ENCODE results near the gene CXCL16.
A peak's percentile ranks its signal among the peaks of the same experiment; 100 is the strongest.

The CXCL16 gene

GRCh38 chr17:4741544-4741943 lies 1.8 kb upstream of the CXCL16 start:
- no peak for DNase-seq
- Mint-ChIP-seq H3K27ac (no peak overlapping the region), H3K4me3 (no peak overlapping the region), H3K4me1 (peaks cover 28% of the 10 kb centered on the region), H3K36me3 (ENCODE audit: low read depth) (no peaks in the 10 kb centered on the region), H3K27me3 (ENCODE audit: low read depth, poor library complexity) (peaks cover 99% of the 10 kb centered on the region), H3K9me3 (no peaks in the 10 kb centered on the region)
- no peak for TF ChIP-seq CTCF (IDR thresholded peaks at IDR 0.05)

- Mint-ChIP-seq H3K4me3 (peak overlapping the region; percentile 75), H3K4me1 (peaks cover 26% of the 10 kb centered on the region), H3K27ac (no peak overlapping the region), H3K9me3 (no peaks in the 10 kb centered on the region), H3K27me3 (ENCODE audit: low read depth, poor library complexity) (peaks cover 99% of the 10 kb centered on the region), H3K36me3 (ENCODE audit: low read depth) (no peaks in the 10 kb centered on the region)
- no peak for DNase-seq
- no peak for TF ChIP-seq CTCF (IDR thresholded peaks at IDR 0.05)
Observed at GRCh38 chr17:4740584-4740983, 856 bp upstream of the CXCL16 start.

GRCh38 chr17:4740025-4740351 lies 260 bp upstream of the CXCL16 start:
- DNase-seq: no peak
- no peaks in the 10 kb centered on the region for H3K9me3 Mint-ChIP-seq
- peaks cover 21% of the 10 kb centered on the region for H3K4me1 Mint-ChIP-seq
- no peak overlapping the region for H3K27ac Mint-ChIP-seq
- peaks cover 99% of the 10 kb centered on the region for H3K27me3 Mint-ChIP-seq (ENCODE audit: low read depth, poor library complexity)
- TF ChIP-seq CTCF (IDR thresholded peaks at IDR 0.05): no peak
- H3K4me3 Mint-ChIP-seq: peak overlapping the region; percentile 75
- H3K36me3 Mint-ChIP-seq (ENCODE audit: low read depth): no peaks in the 10 kb centered on the region

- DNase-seq: no peak
- Mint-ChIP-seq H3K27me3 (ENCODE audit: low read depth, poor library complexity) (peaks cover 98% of the 10 kb centered on the region), H3K36me3 (ENCODE audit: low read depth) (no peaks in the 10 kb centered on the region), H3K27ac (no peak overlapping the region), H3K9me3 (no peaks in the 10 kb centered on the region), H3K4me3 (peak overlapping the region; percentile 77), H3K4me1 (peaks cover 19% of the 10 kb centered on the region)
- TF ChIP-seq CTCF (IDR thresholded peaks at IDR 0.05): no peak
Observed at GRCh38 chr17:4738136-4739121, 1.3 kb downstream of the CXCL16 start.

- no peaks in the 10 kb centered on the region for H3K36me3 Mint-ChIP-seq (ENCODE audit: low read depth)
- no peak overlapping the region for H3K4me3 Mint-ChIP-seq
- DNase-seq: no peak
- H3K4me1 Mint-ChIP-seq: peaks cover 23% of the 10 kb centered on the region
- H3K27me3 Mint-ChIP-seq (ENCODE audit: low read depth, poor library complexity): peaks cover 77% of the 10 kb centered on the region
- no peak for TF ChIP-seq CTCF (IDR thresholded peaks at IDR 0.05)
- no peaks in the 10 kb centered on the region for H3K9me3 Mint-ChIP-seq
- no peak overlapping the region for H3K27ac Mint-ChIP-seq
Observed at GRCh38 chr17:4735876-4736651, 3.7 kb downstream of the CXCL16 start.

Measured in nephron progenitor cell (in vitro differentiated cells).